Loucy (cell line): ENCODE measurements around the gene TMEM50A.
"Not testable (repeated sequence)": the region's sequence is repeated elsewhere in the genome, so short reads cannot be mapped to it uniquely, and the experiment has no call there.

Source experiments
- CTCF ChIP-seq: fragments of 200-600 bp; sonication (generic); conservative IDR thresholded peaks from 2 replicates; pipeline ENCODE4 v1.5.1; 2014; ENCODE audit warnings: mild to moderate bottlenecking, antibody characterized with exemption, low read length
- EZH2phosphoT487 ChIP-seq: fragments of 200-600 bp; IDR thresholded peaks from 2 replicates; pipeline ENCODE4 v1.6.1; 2018; ENCODE audit warnings: antibody characterized with exemption, mild to moderate bottlenecking, moderate library complexity, borderline replicate concordance

GRCh38 chr1:25309085-25309484 is 29.0 kb upstream of the TMEM50A start:
- not testable (repeated sequence) for TF ChIP-seq CTCF, EZH2phosphoT487
